ENCODE measurements around the gene PLCG2. TPM values are rescaled to one million over a fixed set of nuclear protein-coding genes. Genes with fewer than 3 reads are reported as not detected.

Gene PLCG2
- total and polyA plus RNA-seq, 7 donors = 1.6 to 24.8 (median 3.6) TPM

DNA sequence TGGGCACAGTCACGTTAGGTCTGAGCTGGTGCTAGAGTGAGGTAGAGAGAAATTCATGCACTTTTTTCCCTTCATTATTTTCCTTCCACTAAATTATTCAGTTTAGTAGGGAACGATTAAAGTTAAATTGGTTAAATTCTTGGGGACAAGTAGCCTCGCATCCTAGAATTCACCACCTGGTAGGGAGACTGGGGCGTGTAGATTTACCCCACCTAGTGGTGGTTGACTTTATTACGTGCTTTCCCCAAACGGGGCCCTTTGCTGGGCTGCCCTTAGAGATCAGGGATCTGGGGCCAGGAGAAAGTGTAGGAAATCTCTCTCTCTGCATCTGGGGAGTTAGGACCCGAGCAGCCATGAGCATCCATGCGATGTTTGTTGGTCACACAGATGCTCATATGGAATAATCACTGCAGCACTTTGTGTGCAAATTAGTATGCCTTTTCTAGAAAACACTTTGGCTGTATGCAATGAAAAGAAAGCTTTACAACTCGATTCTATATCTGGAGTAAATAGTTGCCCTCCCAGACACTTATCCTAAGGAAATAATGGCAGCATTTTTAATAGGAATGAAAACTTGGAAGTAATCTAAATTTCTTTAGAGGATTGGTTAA, 107.0 kb downstream of the PLCG2 start:
- no peaks in the 10 kb centered on the region for H3K9me3 ChIP-seq
- no peak for TF ChIP-seq POLR2A (IDR thresholded peaks at IDR 0.05)
- TF ChIP-seq EP300 (IDR thresholded peaks at IDR 0.05) = no peak
- peak in 2 of 4 experiments; percentile 40 to 42 for TF ChIP-seq CTCF (IDR thresholded peaks at IDR 0.05)
- no peak for TF ChIP-seq POLR2AphosphoS5 (IDR thresholded peaks at IDR 0.05)
- no peak for DNase-seq
- no peaks in the 10 kb centered on the region for H3K36me3 ChIP-seq
- no peak overlapping the region for H3K4me3 ChIP-seq
- 21 to 48% methylated on average over 9 of the region's 9 CpGs for WGBS, 2 donors
- intact Hi-C loops (cut with DNase I) = no loop called here
- no peak overlapping the region for H3K27ac ChIP-seq
- H3K27me3 ChIP-seq = no peaks in the 10 kb centered on the region
- H3K4me1 ChIP-seq = no peaks in the 10 kb centered on the region

- H3K9me3 ChIP-seq = no peaks in the 10 kb centered on the region
- H3K4me1 ChIP-seq = no peaks in the 10 kb centered on the region
- no peak for TF ChIP-seq EP300 (IDR thresholded peaks at IDR 0.05)
- TF ChIP-seq CTCF (IDR thresholded peaks at IDR 0.05) = no peak
- TF ChIP-seq POLR2A (IDR thresholded peaks at IDR 0.05) = no peak
- TF ChIP-seq POLR2AphosphoS5 (IDR thresholded peaks at IDR 0.05) = no peak
- intact Hi-C loops (cut with DNase I) = no loop called here
- WGBS, 2 donors = 60 to 78% methylated on average over 16 of the region's 16 CpGs
- no peaks in the 10 kb centered on the region for H3K27me3 ChIP-seq
- H3K27ac ChIP-seq = no peak overlapping the region
- DNase-seq = no peak
- H3K36me3 ChIP-seq = no peaks in the 10 kb centered on the region
- no peak overlapping the region for H3K4me3 ChIP-seq
Measured at GRCh38 chr16:81888520-81889394, 109.7 kb downstream of the PLCG2 start.

DNA sequence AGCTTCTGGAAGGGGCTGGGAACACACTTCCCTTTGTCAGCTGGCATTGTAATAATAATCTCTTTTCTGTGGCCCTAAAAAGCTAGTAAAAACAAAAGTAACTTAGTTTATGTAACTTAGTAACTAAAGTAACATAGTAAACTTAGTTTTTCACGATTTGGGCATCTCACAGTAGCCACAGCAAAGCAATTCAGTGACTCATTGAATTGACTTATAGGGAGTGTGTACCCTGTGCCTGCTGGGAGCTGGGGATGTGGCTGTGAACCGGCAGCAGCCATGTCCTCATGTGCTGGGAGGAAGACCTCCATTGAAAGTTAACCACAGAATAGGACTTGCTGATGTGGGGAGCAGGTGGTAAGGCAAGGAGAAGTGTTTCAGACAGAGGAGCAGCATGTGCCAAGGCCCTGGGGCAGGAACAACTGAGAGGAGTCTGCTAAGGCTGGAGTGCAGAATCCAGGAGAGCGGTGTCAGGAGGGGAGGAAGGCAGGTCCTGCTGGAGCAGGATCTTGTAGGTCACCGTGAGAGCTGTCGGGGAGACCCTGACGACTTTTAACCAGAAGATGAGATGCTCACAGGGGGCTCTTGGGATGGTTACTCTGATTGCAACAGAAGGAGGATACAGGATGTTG, 112.8 kb downstream of the PLCG2 start:
- TF ChIP-seq POLR2A (IDR thresholded peaks at IDR 0.05) (no peak), EP300 (IDR thresholded peaks at IDR 0.05) (no peak), CTCF (IDR thresholded peaks at IDR 0.05) (no peak), POLR2AphosphoS5 (IDR thresholded peaks at IDR 0.05) (no peak)
- DNase-seq = peak; percentile 27
- no peaks in the 10 kb centered on the region for H3K36me3 ChIP-seq
- no peak overlapping the region for H3K4me3 ChIP-seq
- H3K9me3 ChIP-seq = no peaks in the 10 kb centered on the region
- WGBS, 2 donors = 66 to 85% methylated on average over 6 of the region's 6 CpGs
- intact Hi-C loops (cut with DNase I) = loop anchor here (5.0 kb wide), 1 partner anchor 105 kb away; no protein-coding TSS in a partner anchor
- no peak overlapping the region for H3K27ac ChIP-seq
- H3K27me3 ChIP-seq = no peaks in the 10 kb centered on the region
- H3K4me1 ChIP-seq = no peaks in the 10 kb centered on the region

DNA sequence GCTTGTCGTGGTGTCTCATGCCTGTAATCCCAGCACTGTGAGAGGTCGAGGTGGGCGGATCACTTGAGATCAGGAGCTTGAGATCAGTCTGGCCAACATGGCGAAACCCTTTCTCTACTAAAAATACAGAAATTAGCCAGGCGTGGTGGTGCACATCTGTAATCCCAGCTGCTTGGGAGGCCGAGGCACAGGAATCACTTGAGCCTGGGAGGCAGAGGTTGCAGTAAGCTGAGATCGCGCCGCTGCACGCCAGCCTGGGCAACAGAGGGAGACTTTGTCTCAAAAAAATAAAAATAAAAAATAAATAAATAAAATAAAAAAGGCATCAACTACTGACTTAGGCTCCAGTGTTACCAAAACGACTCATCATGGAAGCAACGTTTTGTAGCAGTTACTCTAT, 115.5 kb downstream of the PLCG2 start:
- peak; percentile 14 for DNase-seq
- intact Hi-C loops (cut with DNase I) = loop anchor here (5.0 kb wide), 1 partner anchor 103 kb away; no protein-coding TSS in a partner anchor

More for the DNA sequence above, 115.5 kb downstream of the PLCG2 start:
- TF ChIP-seq EP300 (IDR thresholded peaks at IDR 0.05) (no peak), POLR2AphosphoS5 (IDR thresholded peaks at IDR 0.05) (no peak), CTCF (IDR thresholded peaks at IDR 0.05) (no peak)
- H3K9me3 ChIP-seq = no peaks in the 10 kb centered on the region
- H3K4me3 ChIP-seq = no peak overlapping the region
- no peaks in the 10 kb centered on the region for H3K4me1 ChIP-seq
- no peak overlapping the region for H3K27ac ChIP-seq
- 89 to 93% methylated on average over 12 of the region's 12 CpGs for WGBS, 2 donors
- no peaks in the 10 kb centered on the region for H3K36me3 ChIP-seq
- no peaks in the 10 kb centered on the region for H3K27me3 ChIP-seq
